Stomach smooth muscle (tissue), 2 donors: ENCODE results near the gene TTC39A.
A peak's percentile ranks its signal among the peaks of the same experiment; 100 is the strongest.

ENCODE experiments used
- H3K27ac ChIP-seq: one replicate; pipeline ENCODE4 v1.7.0; 2013; ENCODE audit warnings: mild to moderate bottlenecking, low read length, inconsistent platforms
- H3K27me3 ChIP-seq, 2 donors: one replicate each; pipeline ENCODE4 v1.7.0; 2013; ENCODE audit warnings: low read length in 2 of 2; ENCODE audit not compliant: insufficient read depth in 2 of 2, control insufficient read depth in 1 of 2
- H3K36me3 ChIP-seq, 2 donors: one replicate each; pipeline ENCODE4 v1.7.0; 2013; ENCODE audit warnings: low read length in 2 of 2; ENCODE audit not compliant: control insufficient read depth in 2 of 2, insufficient read depth in 2 of 2
- H3K4me1 ChIP-seq: one replicate; pipeline ENCODE4 v1.7.0; 2013; ENCODE audit warnings: low read length; ENCODE audit not compliant: control insufficient read depth, insufficient read depth
- H3K4me3 ChIP-seq, 2 donors: one replicate each; pipeline ENCODE4 v1.7.0; 2013; ENCODE audit warnings: low read length in 2 of 2
- H3K9ac ChIP-seq, 2 donors: one replicate each; pipeline ENCODE4 v1.7.0; 2013; ENCODE audit warnings: low read length in 2 of 2, mild to moderate bottlenecking in 1 of 2
- H3K9me3 ChIP-seq, 2 donors: one replicate each; pipeline ENCODE4 v1.7.0; 2013; ENCODE audit warnings: low read length in 2 of 2; ENCODE audit not compliant: control insufficient read depth in 2 of 2
- donor health status: healthy.
- donor health status: Pancreatic carcinoma.

Gene TTC39A

GRCh38 chr1:51242546-51242945, 87.8 kb downstream of the TTC39A start:
- Histone ChIP-seq H3K4me1 (peaks cover 18% of the 10 kb centered on the region), H3K27ac (no peak overlapping the region), H3K36me3 (no peaks in the 10 kb centered on the region), H3K4me3 (no peak overlapping the region), H3K27me3 (no peaks in the 10 kb centered on the region), H3K9me3 (no peaks in the 10 kb centered on the region), H3K9ac (no peak overlapping the region)

- Histone ChIP-seq H3K27me3 (no peaks in the 10 kb centered on the region), H3K9ac (no peak overlapping the region), H3K27ac (no peak overlapping the region), H3K36me3 (no peaks in the 10 kb centered on the region), H3K4me1 (peaks cover 18% of the 10 kb centered on the region), H3K9me3 (no peaks in the 10 kb centered on the region), H3K4me3 (no peak overlapping the region)
Observed at GRCh38 chr1:51241119-51241518, 89.2 kb downstream of the TTC39A start.

- peak overlapping the region in 1 of 2 donors; percentile 9 for H3K4me3 ChIP-seq
- peaks cover 25% of the 10 kb centered on the region for H3K4me1 ChIP-seq
- H3K36me3 ChIP-seq, result no peaks in the 10 kb centered on the region
- no peak overlapping the region for H3K27ac ChIP-seq
- H3K9me3 ChIP-seq, result no peaks in the 10 kb centered on the region
- H3K27me3 ChIP-seq, result no peaks in the 10 kb centered on the region
- no peak overlapping the region for H3K9ac ChIP-seq
Observed at GRCh38 chr1:51240084-51240483, 90.3 kb downstream of the TTC39A start.

GRCh38 chr1:51238034-51238403, 92.3 kb downstream of the TTC39A start:
- Histone ChIP-seq H3K36me3 (no peaks in the 10 kb centered on the region), H3K4me3 (peak overlapping the region; percentile 63 to 100), H3K9ac (peak overlapping the region; percentile 11 to 80), H3K27ac (peak overlapping the region; percentile 24), H3K4me1 (peaks cover 29% of the 10 kb centered on the region), H3K9me3 (no peaks in the 10 kb centered on the region), H3K27me3 (no peaks in the 10 kb centered on the region)

GRCh38 chr1:51237351-51238033, 92.9 kb downstream of the TTC39A start:
- H3K27me3 ChIP-seq, result no peaks in the 10 kb centered on the region
- H3K4me1 ChIP-seq, result peaks cover 29% of the 10 kb centered on the region
- no peaks in the 10 kb centered on the region for H3K36me3 ChIP-seq
- H3K9ac ChIP-seq, result peak overlapping the region; percentile 97 to 98
- peak overlapping the region; percentile 98 for H3K27ac ChIP-seq
- H3K9me3 ChIP-seq, result no peaks in the 10 kb centered on the region
- peak overlapping the region; percentile 100 for H3K4me3 ChIP-seq
